ENCODE data around the gene CLEC4A. TPM values are rescaled to one million over a fixed set of nuclear protein-coding genes. Genes with fewer than 3 reads are reported as not detected.
"Not testable (repeated sequence)": the region's sequence is repeated elsewhere in the genome, so short reads cannot be mapped to it uniquely, and the experiment has no call there.

The CLEC4A gene
- total RNA-seq, 1 donor from 2014 or later: 0.32 TPM

GRCh38 chr12:8133636-8134397 is 10.4 kb downstream of the CLEC4A start:
- intact Hi-C loops (cut with micrococcal nuclease): not testable (repeated sequence)

- intact Hi-C loops (cut with micrococcal nuclease): not testable (repeated sequence)
These were observed 11.0 kb downstream of the CLEC4A start for GRCh38 chr12:8134398-8134930.

DNA sequence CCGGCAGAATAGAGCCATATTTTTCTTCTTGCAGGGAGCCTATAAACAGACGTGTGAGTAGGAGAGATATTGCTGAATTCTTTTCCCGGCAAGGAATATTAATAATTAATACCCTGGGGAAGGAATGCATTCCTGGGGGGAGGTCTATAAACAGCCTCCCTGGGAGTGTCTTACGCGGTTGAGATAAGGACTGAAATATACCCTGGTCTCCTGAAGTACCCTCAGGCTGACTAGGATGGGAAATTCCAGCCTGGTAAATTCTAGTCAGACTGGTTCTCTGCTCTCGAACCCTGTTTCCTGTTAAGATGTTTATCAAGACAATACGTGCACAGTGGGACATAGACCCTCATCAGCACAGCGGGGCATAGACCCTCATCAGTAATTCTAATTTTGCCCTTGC is 18.2 kb downstream of the CLEC4A start:
- intact Hi-C loops (cut with micrococcal nuclease): not testable (repeated sequence)

- intact Hi-C loops (cut with micrococcal nuclease): no loop called here
These were observed 19.8 kb downstream of the CLEC4A start for GRCh38 chr12:8143261-8143660.

GRCh38 chr12:8145754-8146441 is 22.5 kb downstream of the CLEC4A start:
- intact Hi-C loops (cut with micrococcal nuclease): no loop called here

GRCh38 chr12:8146442-8146771 is 23.0 kb downstream of the CLEC4A start:
- intact Hi-C loops (cut with micrococcal nuclease): no loop called here

GRCh38 chr12:8154526-8154925 is 31.1 kb downstream of the CLEC4A start:
- intact Hi-C loops (cut with micrococcal nuclease): no loop called here

DNA sequence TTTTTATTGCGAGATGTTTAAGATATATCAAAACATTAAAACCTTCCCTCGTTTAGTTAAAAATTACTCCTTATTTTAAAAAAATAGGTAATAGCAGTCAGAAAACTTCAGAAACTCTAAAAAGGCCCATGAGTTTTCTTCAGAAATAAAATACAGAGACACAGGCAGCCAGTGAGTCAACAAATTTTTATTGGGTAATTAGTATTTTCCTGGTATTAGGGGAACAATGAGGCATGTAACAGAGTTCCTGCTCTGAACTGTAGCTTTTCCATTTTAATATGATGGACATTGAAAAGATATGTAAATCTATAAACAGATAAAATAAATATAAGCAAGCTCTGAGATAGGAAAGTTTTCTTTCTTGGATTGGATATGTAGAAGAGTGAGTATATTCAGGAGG is 33.0 kb downstream of the CLEC4A start:
- intact Hi-C loops (cut with micrococcal nuclease): no loop called here

DNA sequence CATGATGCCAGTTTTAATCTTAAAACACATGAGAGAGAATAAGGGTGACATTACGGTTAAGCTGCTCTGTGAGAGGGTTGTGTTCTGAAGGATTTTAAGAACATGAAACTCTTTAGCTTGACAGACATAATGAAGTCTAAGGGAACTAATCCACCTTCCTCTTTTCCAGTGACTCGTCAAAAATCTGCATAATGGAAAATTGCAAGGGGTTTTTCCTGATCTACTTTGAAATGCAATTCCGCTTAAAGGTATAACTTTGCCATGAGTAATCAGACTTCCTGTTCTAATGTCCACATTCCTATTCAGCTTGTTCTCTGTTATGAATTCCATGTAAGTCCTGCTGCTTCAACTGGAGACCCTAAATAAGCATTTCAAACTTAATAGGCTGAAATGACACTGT is 33.4 kb downstream of the CLEC4A start, which contains the start of gene ZNF705A:
ZNF705A (plus strand) TSS at position 171 of the 400 bp plus-strand sequence. CDS start 15,611 bp downstream, outside the sequence.
- intact Hi-C loops (cut with micrococcal nuclease): no loop called here

DNA sequence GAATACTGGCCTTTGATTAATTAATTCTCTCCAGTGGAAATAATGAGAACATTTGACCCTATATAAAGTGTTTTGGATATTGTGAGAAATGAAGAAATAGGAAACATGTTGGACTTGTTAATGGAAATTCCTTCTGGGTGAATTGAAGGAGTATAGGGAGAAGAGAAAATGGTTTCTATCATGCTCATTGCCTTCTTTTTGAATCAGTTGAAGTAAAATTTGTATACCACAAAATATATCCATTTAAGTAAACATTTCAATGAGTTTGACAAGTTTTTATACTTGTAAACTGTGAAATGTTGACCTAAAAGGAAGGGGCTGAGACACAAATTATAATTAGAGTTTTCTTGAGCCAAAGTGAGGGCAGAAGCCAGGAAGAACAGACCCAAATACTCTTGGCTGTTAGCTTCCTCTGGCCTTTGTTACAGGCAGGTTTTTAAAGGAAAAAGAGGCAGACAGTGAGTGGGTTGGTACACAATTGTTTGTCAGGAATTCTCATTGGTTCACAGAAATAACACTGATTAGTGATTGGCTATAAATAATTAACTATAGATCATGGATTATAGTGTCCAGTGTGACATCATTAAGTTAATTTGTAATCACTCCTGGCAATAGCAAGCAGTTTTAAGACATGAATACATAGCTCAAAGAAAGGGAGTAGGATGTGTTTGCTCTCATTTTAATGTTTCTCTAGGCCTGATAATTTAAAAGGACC is 34.2 kb downstream of the CLEC4A start:
- intact Hi-C loops (cut with micrococcal nuclease): no loop called here

DNA sequence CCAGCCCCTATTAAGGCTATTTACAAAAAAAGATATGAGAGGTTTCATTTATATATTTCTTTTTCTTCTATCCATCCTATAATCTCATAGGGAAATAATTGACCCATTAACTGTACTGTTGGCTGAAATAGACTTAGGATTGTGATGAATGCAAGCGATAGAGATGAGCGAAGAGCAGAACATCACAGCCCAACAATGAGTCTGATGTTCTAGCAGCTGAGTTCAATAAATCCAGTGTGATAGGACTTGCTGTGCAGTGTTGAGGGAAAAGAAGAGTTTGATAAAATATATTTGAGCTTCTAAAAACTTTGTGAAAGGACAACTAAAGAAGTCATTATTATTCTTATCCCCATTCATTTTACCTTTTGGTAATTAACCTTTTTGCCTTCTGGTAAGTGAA is 49.5 kb downstream of the CLEC4A start:
- intact Hi-C loops (cut with micrococcal nuclease): not testable (repeated sequence)

DNA sequence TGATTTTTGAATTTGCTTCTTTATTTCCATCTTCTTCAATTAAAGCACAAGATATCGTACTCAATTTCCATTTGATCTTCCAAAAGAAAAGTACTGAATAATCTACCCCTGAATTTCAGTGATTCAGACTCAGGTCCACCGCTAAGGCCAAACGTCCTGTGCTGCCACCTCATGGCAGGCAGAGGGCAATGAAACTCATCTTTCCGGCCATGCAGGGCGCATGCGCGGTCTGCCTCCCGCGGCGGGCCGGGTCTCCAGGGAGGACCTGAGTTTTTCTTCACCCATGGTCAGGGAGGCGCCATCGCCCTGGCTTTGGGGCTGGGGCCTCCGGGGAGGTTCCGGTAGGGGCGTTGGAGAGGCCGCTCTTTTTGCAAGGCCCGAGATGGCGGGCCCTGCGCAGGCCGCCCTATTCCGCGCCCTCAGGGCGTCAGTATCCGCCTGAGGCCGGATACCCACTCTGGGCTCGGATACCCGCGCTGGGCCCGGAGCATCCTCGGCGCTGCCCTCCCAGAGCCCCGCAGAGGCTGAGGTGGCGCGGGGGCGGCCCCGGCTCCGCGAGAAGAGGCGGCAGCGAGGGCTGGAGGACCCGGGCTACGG is 56.7 kb downstream of the CLEC4A start:
- intact Hi-C loops (cut with micrococcal nuclease): loop anchor here (5.0 kb wide), 1 partner anchor 73 kb away; no protein-coding TSS in a partner anchor

DNA sequence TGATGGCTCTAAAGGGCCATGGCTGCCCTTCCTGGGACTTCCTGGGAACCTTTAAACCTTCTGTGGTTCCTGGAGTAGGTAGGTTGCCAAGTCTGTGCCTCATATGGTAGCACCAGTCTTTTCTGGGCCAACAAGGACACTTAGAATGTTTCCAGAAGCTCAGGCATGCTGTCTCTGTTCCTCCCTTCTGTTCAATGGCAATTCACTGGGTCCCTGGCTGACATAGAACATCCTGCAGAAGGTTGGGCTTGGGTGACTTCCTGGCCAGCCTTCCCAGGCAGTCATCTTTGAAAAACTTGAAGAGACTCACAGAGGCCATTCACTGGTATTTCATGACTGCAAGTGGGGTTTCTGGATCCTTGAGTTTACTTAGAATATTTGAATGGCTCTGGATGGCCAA is 57.9 kb downstream of the CLEC4A start:
- intact Hi-C loops (cut with micrococcal nuclease): loop anchor here (5.0 kb wide), 1 partner anchor 74 kb away; no protein-coding TSS in a partner anchor

DNA sequence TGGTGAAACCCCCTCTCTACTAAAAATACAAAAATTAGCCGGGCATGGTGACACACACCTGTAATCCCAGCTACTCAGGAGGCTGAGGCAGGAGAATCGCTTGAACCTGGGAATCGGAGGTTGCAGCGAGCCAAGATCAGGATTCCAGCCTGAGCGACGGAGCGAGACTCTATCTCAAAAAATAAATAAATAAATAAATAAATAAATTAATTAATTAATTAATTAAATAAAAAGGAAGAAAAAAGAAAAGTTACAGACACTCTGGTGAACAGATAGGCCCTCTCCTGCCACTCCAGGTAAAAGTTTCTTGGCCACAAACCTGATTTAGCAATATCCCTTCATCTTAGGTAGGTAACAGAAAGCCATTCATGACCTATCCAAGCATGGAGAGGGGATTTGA is 59.5 kb downstream of the CLEC4A start:
- intact Hi-C loops (cut with micrococcal nuclease): loop anchor here (5.0 kb wide), 1 partner anchor 76 kb away; no protein-coding TSS in a partner anchor

DNA sequence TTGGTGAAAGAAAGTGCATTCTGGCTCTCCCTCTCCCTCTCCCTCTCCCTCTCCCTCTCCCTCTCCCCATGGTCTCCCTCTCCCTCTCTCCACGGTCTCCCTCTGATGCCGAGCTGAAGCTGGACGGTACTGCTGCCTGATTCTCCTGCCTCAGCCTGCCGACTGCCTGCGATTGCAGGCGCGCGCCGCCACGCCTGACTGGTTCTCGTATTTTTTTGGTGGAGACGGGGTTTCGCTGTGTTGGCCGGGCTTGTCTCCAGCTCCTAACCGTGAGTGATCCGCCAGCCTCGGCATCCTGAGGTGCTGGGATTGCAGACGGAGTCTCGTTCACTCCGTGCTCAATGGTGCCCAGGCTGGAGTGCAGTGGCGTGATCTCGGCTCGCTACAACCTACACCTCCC is 59.9 kb downstream of the CLEC4A start:
- intact Hi-C loops (cut with micrococcal nuclease): loop anchor here (5.0 kb wide), 1 partner anchor 76 kb away; no protein-coding TSS in a partner anchor

DNA sequence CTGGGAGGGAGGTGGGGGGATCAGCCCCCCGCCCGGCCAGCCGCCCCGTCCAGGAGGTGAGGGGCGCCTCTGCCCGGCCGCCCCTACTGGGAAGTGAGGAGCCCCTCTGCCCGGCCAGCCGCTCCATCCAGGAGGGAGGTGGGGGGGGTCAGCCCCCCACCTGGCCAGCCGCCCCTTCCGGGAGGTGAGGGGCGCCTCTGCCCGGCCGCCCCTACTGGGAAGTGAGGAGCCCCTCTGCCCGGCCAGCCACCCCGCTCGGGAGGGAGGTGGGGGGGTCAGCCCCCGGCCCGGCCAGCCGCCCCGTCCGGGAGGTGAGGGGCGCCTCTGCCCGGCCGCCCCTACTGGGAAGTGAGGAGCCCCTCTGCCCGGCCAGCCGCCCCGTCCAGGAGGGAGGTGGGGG is 60.8 kb downstream of the CLEC4A start:
- intact Hi-C loops (cut with micrococcal nuclease): loop anchor here (5.0 kb wide), 1 partner anchor 77 kb away; no protein-coding TSS in a partner anchor

GRCh38 chr12:8188088-8188487 is 64.7 kb downstream of the CLEC4A start:
- intact Hi-C loops (cut with micrococcal nuclease): not testable (repeated sequence)
